Endothelial cell of umbilical vein (primary cell): ENCODE results near the gene FOLR2. TPM values are rescaled to one million over a fixed set of nuclear protein-coding genes. Genes with fewer than 3 reads are reported as not detected.

Source experiments
- BruUV-seq: library from RNA; stranded (reverse); fragments of 400-500 nt; replicated peaks from 2 replicates; lab custom pipeline; 2021; lab: Mats Ljungman, UMichigan
- CTCF ChIA-PET: fragments of 300-600, 350-600 bp; sonication (Branson Sonifier 250); formaldehyde crosslinking; loops from one replicate; lab custom pipeline; 2021; ENCODE audit warnings: antibody characterized with exemption, inconsistent platforms; lab: Charles Lee
- POLR2A ChIA-PET: fragments of 300-600, 350-600 bp; sonication (Branson Sonifier 250); formaldehyde crosslinking; loops from one replicate; lab custom pipeline; 2021; ENCODE audit warnings: antibody characterized with exemption, inconsistent platforms; lab: Charles Lee
- DNase-seq: peaks from one replicate; pipeline ENCODE4 v3.0.0-alpha.2; 2011; ENCODE audit warnings: low read depth, low spot score
- FAIRE-seq: peaks from 2 replicates; lab custom pipeline; 2011; peaks lifted over from hg19 to GRCh38; lab: Jason Lieb, UNC
- H2AFZ ChIP-seq: 2 replicates; pipeline ENCODE4 v1.6.0; 2012; ENCODE audit warnings: low read depth, low read length, control low read depth, inconsistent platforms
- H3K27ac ChIP-seq: 2 replicates; pipeline ENCODE4 v1.5.1; 2011; ENCODE audit warnings: low read depth, mild to moderate bottlenecking, control low read depth, low read length, moderate library complexity; ENCODE audit not compliant: insufficient read depth
- H3K27me3 ChIP-seq, 2 experiments: 2 replicates each; pipeline versions ENCODE4 v1.6.0 to v1.6.1; 2011; ENCODE audit warnings: low read length in 2 of 2, mixed read lengths in 1 of 2; ENCODE audit not compliant: control insufficient read depth in 2 of 2, insufficient read depth in 2 of 2
- H3K36me3 ChIP-seq, 2 experiments: 2 replicates in 1 of 2; 3 replicates in 1 of 2; pipeline ENCODE4 v1.5.1; 2011; ENCODE audit warnings: low read length in 2 of 2, mild to moderate bottlenecking in 1 of 2, moderate library complexity in 1 of 2; ENCODE audit not compliant: control insufficient read depth in 2 of 2, insufficient read depth in 2 of 2; ENCODE audit errors: extremely low read depth in 1 of 2
- H3K4me1 ChIP-seq: 3 replicates; pipeline ENCODE4 v1.5.1; 2011; ENCODE audit warnings: mild to moderate bottlenecking, low read length; ENCODE audit not compliant: control insufficient read depth, insufficient read depth; ENCODE audit errors: extremely low read depth
- H3K4me2 ChIP-seq: 2 replicates; pipeline ENCODE4 v1.6.1; 2011; ENCODE audit warnings: low read length, control low read depth, mixed read lengths; ENCODE audit not compliant: insufficient read depth
- H3K4me3 ChIP-seq, 3 experiments: fragments of 200-600 bp in 1 of 3; sonication (generic), shearing (Covaris generic) in 1 of 3; replicated peaks in 1 of 3; 2 replicates each; pipeline ENCODE4 v1.5.1; 2011 to 2016; ENCODE audit warnings: control low read depth in 3 of 3, low read length in 3 of 3, mild to moderate bottlenecking in 2 of 3, inconsistent platforms in 1 of 3, low read depth in 1 of 3, moderate library complexity in 1 of 3; ENCODE audit not compliant: insufficient read depth in 1 of 3
- H3K79me2 ChIP-seq: 2 replicates; pipeline ENCODE4 v1.6.0; 2012; ENCODE audit warnings: low read length, inconsistent platforms; ENCODE audit not compliant: control insufficient read depth, insufficient read depth
- H3K9ac ChIP-seq: replicated peaks from 2 replicates; pipeline ENCODE3; 2011; ENCODE audit warnings: low read length, control low read depth; ENCODE audit not compliant: insufficient read depth; ENCODE audit errors: extremely low read depth
- H3K9me1 ChIP-seq: replicated peaks from 3 replicates; pipeline ENCODE4 v1.6.0; 2011; ENCODE audit warnings: mild to moderate bottlenecking, low read length; ENCODE audit not compliant: control insufficient read depth, insufficient read depth; ENCODE audit errors: extremely low read depth
- H3K9me3 ChIP-seq: replicated peaks from 2 replicates; pipeline ENCODE4 v1.5.1; 2012; ENCODE audit warnings: low read length, inconsistent platforms; ENCODE audit not compliant: control insufficient read depth, insufficient read depth
- H4K20me1 ChIP-seq: replicated peaks from 2 replicates; pipeline ENCODE3; 2011; ENCODE audit warnings: mild to moderate bottlenecking, low read length; ENCODE audit not compliant: control insufficient read depth, insufficient read depth; ENCODE audit errors: extremely low read depth
- CTCF ChIP-seq, 2 donors: IDR thresholded peaks; 1 replicate in 1 of 2; 2 replicates in 1 of 2; pipeline ENCODE4 v1.5.1; 2011; ENCODE audit warnings: low read length in 2 of 2, mild to moderate bottlenecking in 2 of 2, moderate library complexity in 2 of 2, control low read depth in 1 of 2, inconsistent platforms in 1 of 2, low read depth in 1 of 2; ENCODE audit not compliant: insufficient read depth in 1 of 2; ENCODE audit errors: extremely low read depth in 1 of 2
- FOS ChIP-seq: IDR thresholded peaks from 2 replicates; pipeline ENCODE4 v1.6.1; 2011; ENCODE audit warnings: mild to moderate bottlenecking, low read length, moderate library complexity, borderline replicate concordance; ENCODE audit not compliant: insufficient read depth
- GATA2 ChIP-seq: IDR thresholded peaks from 2 replicates; pipeline ENCODE4 v1.7.0; 2011; ENCODE audit warnings: low read depth, mild to moderate bottlenecking, moderate library complexity, mixed read lengths, low read length; ENCODE audit not compliant: insufficient read length, insufficient read depth
- JUN ChIP-seq: IDR thresholded peaks from 2 replicates; pipeline ENCODE4 v1.6.1; 2011; ENCODE audit warnings: borderline replicate concordance, low read depth; ENCODE audit not compliant: insufficient read length, insufficient read depth
- MAX ChIP-seq: IDR thresholded peaks from 2 replicates; pipeline ENCODE4 v1.6.1; 2011; ENCODE audit not compliant: insufficient read depth, insufficient read length
- MYC ChIP-seq: IDR thresholded peaks from one replicate; pipeline ENCODE4 v1.6.1; 2011; ENCODE audit warnings: mild to moderate bottlenecking, low read depth, low read length
- POLR2A ChIP-seq: IDR thresholded peaks from 2 replicates; pipeline ENCODE4 v1.6.1; 2012; ENCODE audit warnings: low read depth, mild to moderate bottlenecking, control low read depth, low read length
- POLR2AphosphoS5 ChIP-seq: IDR thresholded peaks from 2 replicates; pipeline ENCODE4 v1.6.1; 2012; ENCODE audit warnings: low read depth, mild to moderate bottlenecking, control low read depth, low read length, moderate library complexity; ENCODE audit not compliant: insufficient read depth
- dilution Hi-C: fragments of 300-500 bp; cut with MboI; formaldehyde crosslinking; loops from one replicate; pipeline ENCODE4 v1.15.0; 2019; ENCODE audit warnings: low sequenced_read_pairs; ENCODE audit not compliant: extremely low pct_ligation_motif_present
- intact Hi-C: fragments of 100-400 bp; cut with micrococcal nuclease; formaldehyde crosslinking; loops from one replicate; pipeline ENCODE4 v1.10.0; 2022
- polyA plus RNA-seq, 4 experiments: library from polyadenylated mRNA; depleted of rRNA in 3 of 4; stranded (reverse) in 3 of 4; unstranded in 1 of 4; fragments of >200 nt; gene quantifications; 2 replicates each; pipeline versions ENCODE4 v1.2.1 to v1.2.3, GENCODE V29; 2011 to 2012; ENCODE audit warnings: missing spikeins in 1 of 4
- total RNA-seq: library from RNA; stranded (reverse); gene quantifications from 2 replicates; pipeline ENCODE4 v1.2.3, GENCODE V29; 2021

FOLR2 gene
- total and polyA plus RNA-seq, 2 donors (not counting 3 experiments of a cell fraction or from before 2014, with no cell fraction given): not detected

DNA sequence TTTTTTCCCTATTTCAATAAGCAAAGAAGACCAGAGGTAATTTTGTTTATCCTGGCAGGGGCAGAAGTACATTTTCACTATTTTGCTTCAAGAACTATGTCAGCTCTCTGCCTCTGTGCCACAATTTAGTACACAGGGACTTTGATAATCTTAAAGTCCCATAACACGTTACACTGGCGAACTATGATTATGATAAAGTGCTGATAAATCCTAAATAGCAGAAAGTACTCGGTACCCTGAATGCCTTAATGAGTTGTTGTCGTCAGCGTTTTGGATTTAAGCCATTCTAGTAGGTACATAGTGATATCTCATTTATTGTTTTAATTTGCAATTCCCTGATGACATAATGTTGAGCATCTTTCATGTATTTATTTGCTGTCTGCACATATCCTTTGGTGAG is 44.0 kb downstream of the FOLR2 start:
- Histone ChIP-seq H2AFZ (no peak overlapping the region), H4K20me1 (no peaks in the 10 kb centered on the region), H3K4me3 (no peak overlapping the region), H3K36me3 (no peaks in the 10 kb centered on the region), H3K79me2 (no peaks in the 10 kb centered on the region), H3K27ac (no peak overlapping the region), H3K9ac (no peak overlapping the region), H3K9me3 (no peaks in the 10 kb centered on the region), H3K9me1 (no peaks in the 10 kb centered on the region), H3K27me3 (peaks cover 10% of the 10 kb centered on the region in 2 experiments), H3K4me1 (no peaks in the 10 kb centered on the region), H3K4me2 (no peak overlapping the region)
- BruUV-seq: no TSS peak
- ChIA-PET POLR2A (no interaction called here), CTCF (no interaction called here)
- FAIRE-seq (no peak), DNase-seq (no peak)
- TF ChIP-seq MYC (no peak), POLR2AphosphoS5 (no peak), FOS (no peak), MAX (no peak), GATA2 (no peak), JUN (no peak), POLR2A (no peak), CTCF (IDR thresholded peaks at IDR 0.05; ENCODE audit: extremely low read depth in 1 of 2, insufficient read depth in 1 of 2, low read depth in 1 of 2, low read length in 2 of 2) (no peak)
- intact Hi-C loops: no loop called here
- dilution Hi-C loops: no loop called here
